ENCODE measurements around the gene LDLRAD2.

The LDLRAD2 gene

DNA sequence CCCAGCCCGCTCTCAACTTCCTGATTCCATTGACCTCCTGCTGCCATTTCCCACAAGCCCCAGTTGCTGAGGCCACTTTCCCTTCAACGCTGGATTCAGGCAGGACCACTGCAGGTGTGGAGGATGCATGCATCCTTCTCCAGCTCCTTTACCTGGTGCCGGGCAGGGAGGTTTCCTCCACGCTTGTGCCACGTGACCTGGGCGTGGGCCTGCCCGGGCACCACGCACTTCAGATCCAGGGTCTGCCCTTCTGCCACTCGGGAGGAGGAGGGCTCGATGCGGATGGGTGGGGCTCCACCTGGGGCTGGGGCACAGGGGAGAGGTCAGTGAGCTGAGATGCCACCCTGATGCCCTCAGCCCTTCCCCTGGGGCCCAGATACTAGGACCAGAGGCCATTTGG is 31.9 kb downstream of the LDLRAD2 start:
- DNase-seq (ENCODE audit: low read depth in 2 of 2) = no peak

DNA sequence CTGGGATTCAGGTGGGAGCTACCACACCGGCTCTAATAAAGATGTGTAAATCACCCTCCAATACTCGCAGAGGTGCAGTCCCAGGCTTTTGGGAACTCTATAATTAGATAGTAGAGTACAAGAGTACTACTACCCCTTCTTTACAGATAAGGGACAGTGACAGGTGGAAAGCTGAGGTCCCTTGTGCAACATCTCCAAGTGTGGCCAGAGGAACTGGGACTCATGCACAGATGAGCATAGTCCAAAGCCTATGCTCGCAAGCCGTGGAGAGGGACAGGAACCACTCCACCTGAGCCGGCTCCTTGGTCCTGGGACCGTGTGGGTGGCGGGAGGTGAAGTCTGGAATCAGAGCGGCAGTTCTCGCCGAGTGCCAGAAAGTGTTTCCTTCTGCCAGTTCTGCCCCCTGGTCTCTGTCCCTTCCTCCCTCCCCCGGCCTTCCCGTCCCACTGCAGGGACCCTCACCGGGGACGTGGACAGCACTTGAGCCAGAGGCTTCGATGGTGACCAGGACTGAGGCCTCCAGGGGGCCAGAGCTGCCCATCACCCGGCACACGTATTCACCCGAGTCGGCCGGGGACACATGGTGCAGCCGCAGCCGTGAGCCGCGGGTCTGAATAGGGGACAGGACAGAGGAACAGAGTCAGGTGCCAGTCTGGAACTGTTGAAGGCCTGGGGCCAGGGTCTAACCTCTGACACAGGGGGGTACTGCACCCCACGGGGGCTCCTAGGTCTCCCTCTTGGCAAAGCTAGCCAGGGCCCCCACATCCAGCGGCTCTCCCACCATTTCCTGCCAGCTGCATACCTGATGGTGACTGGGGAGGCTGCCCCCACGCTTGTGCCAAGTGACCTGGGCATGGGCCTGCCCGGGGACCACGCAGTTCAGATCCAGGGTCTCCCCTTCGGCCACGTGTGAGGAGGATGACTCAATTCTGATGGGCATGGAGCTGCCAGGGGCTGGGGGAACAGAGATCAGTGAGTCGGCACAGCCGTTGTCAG is 33.9 kb downstream of the LDLRAD2 start:
- no peak overlapping the region for H3K4me3 ChIP-seq (replicated peaks in 1 of 2; ENCODE audit: low read depth in 2 of 2, low read length in 2 of 2)
- no peak for DNase-seq (ENCODE audit: low read depth in 2 of 2)
- TF ChIP-seq, protein P1, sequence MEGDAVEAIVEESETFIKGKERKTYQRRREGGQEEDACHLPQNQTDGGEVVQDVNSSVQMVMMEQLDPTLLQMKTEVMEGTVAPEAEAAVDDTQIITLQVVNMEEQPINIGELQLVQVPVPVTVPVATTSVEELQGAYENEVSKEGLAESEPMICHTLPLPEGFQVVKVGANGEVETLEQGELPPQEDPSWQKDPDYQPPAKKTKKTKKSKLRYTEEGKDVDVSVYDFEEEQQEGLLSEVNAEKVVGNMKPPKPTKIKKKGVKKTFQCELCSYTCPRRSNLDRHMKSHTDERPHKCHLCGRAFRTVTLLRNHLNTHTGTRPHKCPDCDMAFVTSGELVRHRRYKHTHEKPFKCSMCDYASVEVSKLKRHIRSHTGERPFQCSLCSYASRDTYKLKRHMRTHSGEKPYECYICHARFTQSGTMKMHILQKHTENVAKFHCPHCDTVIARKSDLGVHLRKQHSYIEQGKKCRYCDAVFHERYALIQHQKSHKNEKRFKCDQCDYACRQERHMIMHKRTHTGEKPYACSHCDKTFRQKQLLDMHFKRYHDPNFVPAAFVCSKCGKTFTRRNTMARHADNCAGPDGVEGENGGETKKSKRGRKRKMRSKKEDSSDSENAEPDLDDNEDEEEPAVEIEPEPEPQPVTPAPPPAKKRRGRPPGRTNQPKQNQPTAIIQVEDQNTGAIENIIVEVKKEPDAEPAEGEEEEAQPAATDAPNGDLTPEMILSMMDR (IDR thresholded peaks at IDR 0.05; ENCODE audit: low read depth, low read length) = no peak

More for the DNA sequence above, 31.9 kb downstream of the LDLRAD2 start:
- no peak overlapping the region for H3K4me3 ChIP-seq (replicated peaks in 1 of 2; ENCODE audit: low read depth in 2 of 2, low read length in 2 of 2)
- TF ChIP-seq, protein P1 (IDR thresholded peaks at IDR 0.05; ENCODE audit: low read depth, low read length) = no peak

DNA sequence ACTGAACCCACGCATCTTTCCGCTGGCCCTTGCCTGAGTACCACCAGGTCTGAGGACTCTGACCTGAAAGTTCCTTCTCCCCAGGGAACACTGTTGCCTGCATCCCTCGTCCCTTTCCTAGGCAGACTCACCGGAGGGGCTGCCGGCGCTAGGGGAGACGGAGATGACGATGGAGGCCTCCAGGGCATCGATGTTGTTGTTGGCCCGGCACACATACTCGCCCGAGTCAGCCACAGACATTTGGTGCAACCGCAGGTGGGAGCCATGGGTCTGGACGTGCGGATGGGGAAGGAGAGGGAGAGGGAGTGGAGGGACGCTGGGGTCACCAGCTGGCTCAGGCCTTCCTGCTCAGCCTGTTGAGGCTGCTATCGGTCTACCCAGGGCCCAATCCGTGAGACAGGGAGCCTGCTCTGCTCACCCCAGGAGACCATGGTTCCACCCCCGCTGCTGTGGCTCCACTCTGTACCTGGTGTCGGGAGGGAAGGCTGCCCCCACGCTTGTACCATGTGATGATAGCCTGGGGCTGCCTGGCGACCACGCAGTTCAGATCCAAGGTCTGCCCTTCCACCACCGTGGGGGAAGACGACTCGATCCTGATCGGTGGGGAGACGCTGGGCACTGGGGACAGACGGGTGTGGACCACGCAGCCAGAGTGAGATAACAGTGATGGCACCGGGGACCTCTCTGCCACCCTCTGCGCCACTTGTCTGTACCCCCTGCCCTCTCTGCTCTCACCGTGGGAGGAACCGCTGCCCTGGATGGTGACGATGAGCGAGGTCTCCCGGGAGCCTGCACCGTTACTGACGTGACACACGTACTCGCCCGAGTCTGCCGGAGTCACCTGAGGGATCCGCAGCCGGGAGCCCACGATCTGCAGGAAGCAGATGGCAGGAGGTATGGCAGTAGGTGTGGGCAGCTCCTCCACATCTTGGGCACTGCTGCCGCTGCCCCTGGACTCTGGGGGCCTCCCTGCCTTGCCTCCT is 35.4 kb downstream of the LDLRAD2 start:
- H3K4me3 ChIP-seq (replicated peaks in 1 of 2; ENCODE audit: low read depth in 2 of 2, low read length in 2 of 2) = no peak overlapping the region
- DNase-seq (ENCODE audit: low read depth in 2 of 2) = no peak
- TF ChIP-seq, protein P1 (IDR thresholded peaks at IDR 0.05; ENCODE audit: low read depth, low read length) = no peak

DNA sequence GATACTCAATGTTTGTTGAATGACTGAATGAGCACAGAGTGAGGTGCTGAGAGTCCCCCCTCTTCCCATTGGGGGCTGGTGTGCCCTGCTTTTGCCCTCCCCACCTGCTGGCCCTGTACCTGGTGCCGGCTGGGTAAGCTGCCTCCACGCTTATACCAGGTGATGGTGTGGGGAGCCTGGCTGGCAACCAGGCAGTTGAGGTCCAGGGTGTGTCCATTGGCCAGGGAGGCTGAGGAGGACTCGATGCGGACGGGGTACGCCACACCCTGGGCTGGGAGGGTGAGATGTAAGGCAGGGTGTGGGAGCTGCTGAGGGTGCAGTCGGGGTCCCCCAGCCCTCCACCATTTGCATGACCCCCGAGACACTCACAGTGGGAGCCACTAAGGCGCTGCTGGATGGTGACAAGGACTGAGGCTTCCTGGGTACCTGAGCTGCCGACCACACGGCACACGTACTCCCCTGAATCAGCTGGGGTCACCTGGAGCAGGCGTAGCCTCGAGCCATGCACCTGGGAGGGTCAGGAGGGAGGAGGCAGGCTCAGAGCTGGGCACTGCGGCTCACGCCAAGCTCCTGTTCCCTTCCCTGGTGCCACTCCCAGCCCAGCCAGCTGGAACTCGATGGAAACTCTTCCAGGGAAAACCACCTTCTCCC is 36.6 kb downstream of the LDLRAD2 start:
- TF ChIP-seq, protein P1 (IDR thresholded peaks at IDR 0.05; ENCODE audit: low read depth, low read length) = no peak
- DNase-seq (ENCODE audit: low read depth in 2 of 2) = no peak
- H3K4me3 ChIP-seq (replicated peaks in 1 of 2; ENCODE audit: low read depth in 2 of 2, low read length in 2 of 2) = no peak overlapping the region

DNA sequence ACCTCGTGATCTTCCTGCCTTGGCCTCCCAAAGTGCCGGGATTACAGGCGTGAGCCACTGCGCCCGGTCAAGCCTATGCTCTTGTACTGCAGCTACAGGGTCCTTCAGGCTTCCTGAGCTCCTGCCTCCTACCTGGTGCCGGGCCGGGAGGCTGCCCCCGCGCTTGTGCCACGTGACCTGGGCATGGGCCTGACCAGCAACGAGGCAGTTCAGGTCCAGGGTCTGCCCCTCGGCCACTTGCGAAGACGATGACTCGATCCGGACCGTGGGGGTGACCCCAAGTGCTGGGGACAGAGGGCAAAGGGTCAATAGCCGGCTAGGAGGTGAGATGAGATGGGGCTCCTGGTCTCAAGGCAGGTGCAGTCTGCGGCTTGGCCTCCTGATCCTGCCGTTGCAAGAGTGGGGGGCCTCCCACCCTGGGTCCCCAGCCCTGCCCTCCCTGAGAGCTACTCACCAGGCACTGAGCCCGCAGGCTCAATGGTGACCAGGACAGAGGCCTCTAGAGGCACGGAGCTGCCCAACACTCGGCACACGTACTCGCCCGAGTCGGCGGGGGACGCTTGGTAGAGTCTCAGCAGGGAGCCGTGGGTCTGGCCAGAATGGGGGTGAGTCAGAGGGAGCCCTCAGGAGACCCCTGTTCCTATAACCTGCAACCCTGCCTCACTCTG is 38.0 kb downstream of the LDLRAD2 start:
- no peak overlapping the region for H3K4me3 ChIP-seq (replicated peaks in 1 of 2; ENCODE audit: low read depth in 2 of 2, low read length in 2 of 2)
- TF ChIP-seq, protein P1 (IDR thresholded peaks at IDR 0.05; ENCODE audit: low read depth, low read length) = no peak
- no peak for DNase-seq (ENCODE audit: low read depth in 2 of 2)
